ENCODE measurements around the gene CDH4.

The CDH4 gene

GRCh38 chr20:61699495-61700374 lies 447.7 kb downstream of the CDH4 start:
- Histone ChIP-seq H3K36me3 (no peaks in the 10 kb centered on the region), H3K4me3 (ENCODE audit: low read depth in 1 of 2, low read length in 1 of 2) (no peak overlapping the region), H3K27ac (no peak overlapping the region), H3K9me3 (peaks cover 7% of the 10 kb centered on the region), H3K27me3 (no peaks in the 10 kb centered on the region), H3K4me1 (ENCODE audit: control insufficient read depth in 1 of 2, insufficient read depth in 1 of 2, low read depth in 1 of 2, low read length in 1 of 2) (no peaks in the 10 kb centered on the region)
- TF ChIP-seq CTCF (IDR thresholded peaks at IDR 0.05), result no peak

- no peak for TF ChIP-seq CTCF (IDR thresholded peaks at IDR 0.05)
- Histone ChIP-seq H3K27ac (no peak overlapping the region), H3K27me3 (no peaks in the 10 kb centered on the region), H3K4me3 (ENCODE audit: low read depth in 1 of 2, low read length in 1 of 2) (no peak overlapping the region), H3K4me1 (ENCODE audit: control insufficient read depth in 1 of 2, insufficient read depth in 1 of 2, low read depth in 1 of 2, low read length in 1 of 2) (no peaks in the 10 kb centered on the region), H3K36me3 (no peaks in the 10 kb centered on the region), H3K9me3 (peaks cover 7% of the 10 kb centered on the region)
Observed at GRCh38 chr20:61700595-61701140, 448.6 kb downstream of the CDH4 start.

- Histone ChIP-seq H3K36me3 (no peaks in the 10 kb centered on the region), H3K27ac (no peak overlapping the region), H3K4me1 (ENCODE audit: control insufficient read depth in 1 of 2, insufficient read depth in 1 of 2, low read depth in 1 of 2, low read length in 1 of 2) (no peaks in the 10 kb centered on the region), H3K4me3 (ENCODE audit: low read depth in 1 of 2, low read length in 1 of 2) (no peak overlapping the region), H3K9me3 (peaks cover 5% of the 10 kb centered on the region), H3K27me3 (no peaks in the 10 kb centered on the region)
- no peak for TF ChIP-seq CTCF (IDR thresholded peaks at IDR 0.05)
Observed at GRCh38 chr20:61701401-61701800, 449.3 kb downstream of the CDH4 start.

GRCh38 chr20:61701802-61702201 lies 449.7 kb downstream of the CDH4 start:
- Histone ChIP-seq H3K4me3 (ENCODE audit: low read depth in 1 of 2, low read length in 1 of 2) (no peak overlapping the region), H3K4me1 (ENCODE audit: control insufficient read depth in 1 of 2, insufficient read depth in 1 of 2, low read depth in 1 of 2, low read length in 1 of 2) (no peaks in the 10 kb centered on the region), H3K27me3 (no peaks in the 10 kb centered on the region), H3K9me3 (peaks cover under 1% of the 10 kb centered on the region), H3K27ac (no peak overlapping the region), H3K36me3 (no peaks in the 10 kb centered on the region)
- no peak for TF ChIP-seq CTCF (IDR thresholded peaks at IDR 0.05)

GRCh38 chr20:61702246-61702645 lies 450.2 kb downstream of the CDH4 start:
- H3K4me1 ChIP-seq (ENCODE audit: control insufficient read depth in 1 of 2, insufficient read depth in 1 of 2, low read depth in 1 of 2, low read length in 1 of 2), result no peaks in the 10 kb centered on the region
- TF ChIP-seq CTCF (IDR thresholded peaks at IDR 0.05), result no peak
- no peaks in the 10 kb centered on the region for H3K9me3 ChIP-seq
- H3K27ac ChIP-seq, result no peak overlapping the region
- H3K27me3 ChIP-seq, result no peaks in the 10 kb centered on the region
- H3K36me3 ChIP-seq, result no peaks in the 10 kb centered on the region
- H3K4me3 ChIP-seq (ENCODE audit: low read depth in 1 of 2, low read length in 1 of 2), result no peak overlapping the region
